HG03135 (cell line): ENCODE measurements around the gene STARD10.

Experiments used
- ATAC-seq: cut with Tn5 transposase; IDR thresholded peaks from one replicate; pipeline ENCODE4 v1.9.1; 2021; ENCODE audit warnings: mild to moderate bottlenecking, moderate library complexity; ENCODE audit not compliant: unreplicated experiment

STARD10 gene

DNA sequence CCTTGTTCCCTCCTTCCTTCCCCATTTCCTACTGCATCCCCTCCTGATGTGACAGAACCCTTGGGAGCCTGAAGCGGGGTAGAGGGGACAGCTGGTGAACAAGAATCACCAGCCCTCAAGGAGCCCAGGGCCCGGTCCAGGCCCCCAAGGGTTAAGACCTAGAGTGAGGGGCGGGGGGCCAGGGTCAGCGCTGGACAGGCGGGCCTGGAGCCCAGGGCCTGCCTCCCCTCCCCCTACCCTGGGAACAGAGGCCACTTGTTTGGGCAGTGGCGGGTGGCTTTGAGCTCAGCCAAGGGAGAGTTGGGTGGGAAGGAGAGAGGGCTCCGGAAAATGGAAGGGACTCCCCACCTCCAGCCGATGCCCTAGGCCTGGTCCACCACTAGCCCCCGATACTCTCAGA lies 43.8 kb downstream of the STARD10 start:
- no peak for ATAC-seq

DNA sequence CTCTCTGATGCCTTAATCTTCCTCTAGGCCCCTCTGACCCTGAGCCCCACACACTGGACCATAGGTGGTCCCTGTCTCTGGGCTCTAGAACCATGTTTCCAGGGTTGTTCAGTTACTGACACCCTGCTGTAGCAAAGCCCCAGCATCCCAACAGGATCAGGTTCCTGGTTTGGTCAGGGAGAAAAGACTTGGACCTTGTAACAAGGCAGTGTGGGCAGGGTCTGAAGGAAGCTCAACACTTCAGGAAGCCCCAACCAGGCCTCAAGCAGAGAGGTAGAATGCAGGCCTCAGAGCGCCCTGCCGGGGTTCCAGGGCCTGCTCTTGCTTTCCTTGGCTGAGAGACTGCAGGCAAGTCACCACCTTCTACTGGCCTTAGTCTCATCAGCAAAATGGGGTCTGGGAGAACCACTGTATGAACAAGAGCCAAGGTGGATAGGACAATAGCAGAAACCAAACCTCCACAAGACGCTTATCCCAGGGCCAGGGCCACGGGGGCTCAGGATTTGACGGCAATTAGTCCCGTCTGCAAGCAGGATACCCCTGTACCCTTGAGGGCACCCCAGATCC lies 46.5 kb downstream of the STARD10 start:
- no peak for ATAC-seq

DNA sequence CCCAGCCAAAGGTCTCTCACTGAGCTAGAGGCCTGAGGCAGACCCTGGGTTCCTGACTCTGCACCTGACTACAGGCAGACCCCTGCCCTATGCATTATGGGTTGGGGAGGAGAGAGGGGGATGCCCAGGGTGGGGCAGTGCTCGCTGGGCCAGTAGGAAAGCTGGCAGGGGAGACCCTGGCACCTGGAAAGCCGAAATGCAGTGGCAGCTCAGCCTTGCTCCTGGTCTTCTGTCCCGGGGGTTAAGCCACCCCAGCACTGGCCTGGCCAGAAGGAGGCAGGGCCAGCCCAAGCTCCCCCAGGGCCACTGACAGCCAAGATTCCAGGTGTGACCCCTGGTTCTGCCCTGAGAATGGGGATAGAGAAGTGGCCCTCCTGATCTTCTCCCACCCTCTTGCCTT lies 47.0 kb downstream of the STARD10 start:
- no peak for ATAC-seq

DNA sequence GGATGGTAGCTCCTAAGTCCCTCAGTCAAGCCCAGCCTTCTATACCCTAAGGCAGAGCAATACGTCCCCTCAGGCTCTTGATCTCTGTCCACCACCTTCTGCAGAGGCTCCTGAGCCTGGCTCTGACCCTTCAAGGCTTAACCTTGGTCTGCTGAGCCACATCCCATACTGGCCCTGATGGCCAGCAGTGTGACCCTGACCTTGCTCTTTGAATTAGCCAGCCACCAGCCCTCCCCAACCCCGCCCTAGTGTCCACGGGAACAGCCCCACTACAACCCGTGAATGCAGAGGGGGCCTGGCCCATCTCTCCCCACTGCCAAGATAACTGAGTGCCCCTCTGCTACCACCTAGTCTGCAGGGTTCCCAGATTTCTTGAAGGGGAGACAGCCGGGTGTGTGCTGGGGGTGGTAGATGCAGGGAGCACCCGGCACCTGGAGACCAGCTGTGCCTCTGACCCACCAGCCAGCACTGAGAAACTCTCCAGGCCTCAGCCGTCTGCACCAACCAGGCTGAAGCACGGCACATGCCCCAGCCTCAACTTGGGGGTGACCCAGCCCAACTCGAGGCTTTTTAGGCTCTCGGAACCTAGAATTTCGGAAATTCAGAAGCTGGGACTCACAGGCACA lies 47.8 kb downstream of the STARD10 start:
- no peak for ATAC-seq

DNA sequence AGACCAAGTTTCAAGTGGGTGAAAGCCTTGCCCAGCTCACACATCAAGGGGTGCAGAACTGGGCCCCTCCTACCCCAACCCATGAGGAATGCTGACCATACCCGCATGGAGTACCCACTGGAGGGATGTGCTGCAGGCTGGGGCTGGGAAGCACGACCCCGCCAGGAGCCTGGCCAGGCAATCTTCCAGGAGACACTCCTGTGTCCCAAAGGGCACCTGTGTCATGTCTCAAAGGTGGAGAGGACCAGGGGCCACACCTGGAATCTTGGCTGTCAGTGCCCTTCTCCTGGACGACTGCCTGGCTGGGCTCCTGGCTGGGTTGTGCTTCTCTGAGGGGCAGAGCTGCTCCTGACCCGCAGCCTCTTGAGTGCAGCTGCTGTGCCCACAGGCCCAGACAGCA lies 48.3 kb downstream of the STARD10 start:
- ATAC-seq = no peak

DNA sequence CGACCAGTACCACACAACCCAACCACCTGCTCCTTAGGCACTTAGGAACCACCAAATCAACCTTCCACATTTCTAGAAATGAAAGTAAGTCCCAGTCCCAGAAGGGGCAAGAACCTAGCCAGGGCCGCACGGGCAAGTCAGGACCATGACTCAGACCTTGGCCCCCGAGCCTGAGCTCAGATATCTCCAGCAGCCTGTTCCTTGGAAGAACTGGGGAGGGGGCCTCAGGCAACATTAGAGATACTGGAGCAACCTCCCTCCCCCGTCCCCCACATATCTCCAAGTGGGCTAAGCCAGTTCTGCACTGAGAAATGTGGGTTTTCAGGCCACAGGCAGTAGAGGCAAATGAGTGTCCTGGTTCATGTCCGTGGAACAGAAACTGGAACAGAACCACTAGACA lies 49.4 kb downstream of the STARD10 start:
- ATAC-seq = no peak

DNA sequence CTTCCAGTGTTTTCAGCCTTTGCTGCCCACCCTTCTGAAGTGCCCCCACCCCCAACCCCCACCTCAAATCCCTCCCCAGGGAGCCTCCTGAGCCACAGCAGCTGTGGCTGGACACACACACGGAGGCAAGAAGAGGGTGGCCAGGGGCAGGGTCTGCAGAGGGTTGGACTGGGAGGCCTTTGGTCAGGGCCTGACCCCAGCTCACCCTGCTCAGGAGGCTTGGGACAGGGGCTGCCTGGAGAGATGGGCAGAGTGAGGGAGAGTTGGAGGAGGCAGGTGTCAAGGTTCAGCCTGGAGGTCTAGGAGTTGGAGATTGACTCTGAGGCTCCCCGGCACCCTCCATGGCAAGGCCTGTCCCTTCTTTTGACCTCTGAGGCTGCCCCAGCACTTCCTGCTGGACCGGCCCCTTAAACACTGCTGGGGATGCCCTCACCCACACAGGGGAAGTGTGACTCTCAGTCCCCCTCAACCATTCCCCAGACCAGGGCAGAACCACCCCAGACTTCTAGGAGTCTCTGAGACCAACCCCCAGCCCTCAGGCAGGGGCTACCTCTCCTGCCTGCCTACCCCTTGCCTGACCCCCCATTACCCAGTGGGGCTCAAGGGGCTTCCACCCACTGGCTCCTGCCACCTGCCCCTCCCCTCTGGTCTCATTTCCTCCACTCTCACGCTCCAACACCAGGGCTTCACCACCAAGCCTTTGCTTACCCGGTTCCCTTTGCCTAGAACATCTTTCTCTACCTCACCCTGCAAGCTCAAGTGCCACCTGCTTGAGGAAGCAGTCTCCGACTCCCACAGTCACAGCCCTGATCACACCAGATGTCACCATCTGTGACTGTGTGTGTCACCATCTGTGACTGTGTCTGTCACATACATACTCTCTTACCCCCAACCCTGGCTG lies 50.3 kb downstream of the STARD10 start:
- peak; percentile 42 for ATAC-seq

DNA sequence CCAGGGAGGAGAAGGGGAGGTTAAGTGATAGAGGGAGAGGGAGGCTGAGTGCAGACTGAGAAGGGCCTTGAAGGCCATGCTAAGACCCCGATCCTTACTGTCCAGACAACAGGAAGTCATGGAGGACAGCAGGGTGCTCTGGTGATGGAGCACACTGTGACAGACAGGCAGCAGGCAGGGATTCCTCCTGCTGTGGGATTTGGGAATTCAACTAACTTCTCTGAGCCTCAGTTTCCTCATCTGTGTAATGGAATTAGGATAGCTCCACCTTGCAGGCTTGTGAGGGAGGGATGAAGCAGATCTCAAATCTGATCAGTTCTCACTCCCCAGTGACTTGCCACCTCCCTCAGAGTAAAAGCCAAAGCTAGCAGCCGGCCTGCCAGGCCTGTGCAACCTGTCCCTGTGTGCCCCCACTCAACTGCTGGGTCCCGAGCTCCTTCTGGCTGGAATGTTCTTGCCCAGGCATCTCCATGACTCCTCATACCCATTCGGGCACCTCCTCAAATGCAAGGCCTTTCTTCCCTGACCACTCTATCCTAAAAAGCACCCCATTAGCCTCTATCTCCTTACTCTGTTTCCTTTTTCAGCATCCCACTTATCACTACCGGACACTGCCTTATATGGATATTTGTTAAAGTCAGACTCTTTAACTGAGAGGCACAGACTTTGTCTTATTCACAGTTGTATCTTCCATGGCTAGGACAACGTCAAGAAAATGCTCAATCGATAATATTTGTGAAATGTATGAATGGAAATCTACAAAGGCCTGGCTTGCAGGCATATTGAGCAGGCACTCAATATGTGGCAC lies 51.1 kb downstream of the STARD10 start:
- ATAC-seq = no peak

DNA sequence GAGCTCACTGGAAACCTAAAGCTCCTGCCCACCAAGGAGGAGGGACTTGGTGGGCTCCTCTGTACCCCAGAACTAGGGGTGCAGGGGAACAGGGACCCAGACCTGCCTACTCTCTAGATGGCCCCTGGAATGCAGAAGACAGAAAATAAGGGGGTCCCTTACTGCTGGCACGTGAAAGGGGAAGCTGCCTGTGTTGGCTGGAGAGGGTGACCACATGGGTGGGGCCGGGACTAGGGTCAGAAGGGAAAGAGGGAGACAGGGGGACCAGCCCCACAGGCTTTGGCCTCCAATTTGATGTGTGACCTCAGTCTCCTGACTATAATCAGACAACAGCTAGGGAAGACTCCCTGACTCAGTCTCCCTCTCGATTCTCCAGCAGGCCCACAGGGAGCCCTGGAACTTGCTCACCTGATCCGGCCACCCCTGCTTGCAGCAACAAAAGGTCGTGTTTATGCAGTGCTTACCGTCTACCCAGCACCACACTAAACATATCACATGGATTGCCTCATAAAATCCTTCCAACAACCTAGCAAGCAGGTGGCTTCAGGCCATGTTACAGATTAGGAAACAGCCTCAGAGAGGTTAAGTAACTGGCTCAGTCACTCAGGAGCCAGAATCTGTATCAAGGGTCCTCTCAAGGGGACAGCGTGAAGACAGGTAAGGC lies 51.9 kb downstream of the STARD10 start:
- ATAC-seq = no peak

DNA sequence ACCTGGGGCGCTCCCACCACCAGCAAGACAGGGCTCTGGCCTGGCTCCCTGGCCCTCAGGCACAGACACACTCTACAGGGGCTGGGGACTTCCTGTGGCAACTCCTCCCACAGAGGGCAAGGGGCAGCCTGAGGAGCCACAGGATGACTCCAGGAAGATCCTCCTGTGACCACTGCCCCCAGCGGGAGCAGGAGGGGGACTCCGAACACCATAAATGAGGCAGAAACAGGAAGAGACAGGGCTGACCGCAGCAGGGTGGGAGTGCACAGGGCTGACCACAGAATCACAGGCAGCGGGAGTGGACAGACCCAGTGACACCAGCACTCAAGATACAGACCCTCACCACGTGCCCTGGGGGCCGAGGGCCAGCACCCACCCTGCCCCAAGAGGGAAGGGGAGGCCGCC lies 52.4 kb downstream of the STARD10 start:
- ATAC-seq = no peak

DNA sequence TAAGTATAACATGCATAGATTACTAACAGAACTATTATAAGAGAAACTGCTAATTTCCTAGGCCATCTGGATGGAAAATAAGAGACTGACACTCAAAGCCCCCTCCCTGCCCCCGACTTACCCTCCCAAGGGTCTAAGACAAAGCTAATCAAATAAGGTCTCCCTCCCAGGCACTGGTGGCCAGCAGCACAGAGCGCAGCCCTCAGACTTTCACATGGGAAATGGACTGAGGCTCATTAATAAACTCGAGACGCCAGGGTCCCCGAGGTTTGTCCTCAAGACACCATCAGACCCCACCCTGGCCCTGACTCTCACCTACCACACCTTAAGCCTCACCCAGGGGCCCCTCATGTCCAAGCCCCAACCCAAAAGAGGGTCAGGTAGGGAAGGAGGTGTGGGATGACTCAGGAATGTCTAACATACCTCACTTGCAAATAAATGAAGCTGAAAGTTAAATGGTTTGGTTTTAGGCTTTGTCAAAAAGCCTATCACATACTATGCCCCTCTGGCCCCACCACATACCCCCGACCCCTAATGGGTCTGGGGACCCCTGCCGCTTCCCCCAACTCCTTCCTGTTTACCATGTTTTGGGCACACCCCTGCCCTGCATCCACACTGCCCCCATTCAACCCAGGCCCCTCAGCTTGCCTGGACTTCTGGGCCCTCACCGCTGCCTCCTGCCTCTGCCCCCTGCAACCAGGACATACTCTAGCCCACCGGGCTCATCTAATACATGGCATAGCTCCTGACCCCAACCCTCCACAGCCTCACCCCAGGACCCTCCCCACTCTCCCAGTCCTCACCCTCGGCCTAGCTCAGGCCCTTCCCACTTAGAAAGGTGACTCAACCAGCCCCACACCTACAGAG lies 53.1 kb downstream of the STARD10 start:
- no peak for ATAC-seq

DNA sequence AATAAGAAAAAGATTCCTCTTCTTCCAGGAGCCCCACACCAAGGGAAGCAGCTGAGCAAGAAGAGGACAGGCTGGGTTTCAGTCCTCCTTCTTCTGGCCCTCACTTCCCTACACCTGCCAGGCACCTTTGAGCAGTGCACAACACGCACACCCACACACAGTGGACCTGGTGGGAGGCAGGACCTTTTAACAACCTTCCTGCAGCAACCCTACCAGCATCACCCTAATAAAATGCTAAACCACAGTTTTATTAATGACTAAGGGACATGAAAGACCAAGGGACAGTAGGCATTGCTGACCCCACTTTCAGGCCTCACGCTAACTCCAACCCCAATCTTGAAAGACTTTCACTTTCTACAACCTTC lies 53.8 kb downstream of the STARD10 start:
- no peak for ATAC-seq

DNA sequence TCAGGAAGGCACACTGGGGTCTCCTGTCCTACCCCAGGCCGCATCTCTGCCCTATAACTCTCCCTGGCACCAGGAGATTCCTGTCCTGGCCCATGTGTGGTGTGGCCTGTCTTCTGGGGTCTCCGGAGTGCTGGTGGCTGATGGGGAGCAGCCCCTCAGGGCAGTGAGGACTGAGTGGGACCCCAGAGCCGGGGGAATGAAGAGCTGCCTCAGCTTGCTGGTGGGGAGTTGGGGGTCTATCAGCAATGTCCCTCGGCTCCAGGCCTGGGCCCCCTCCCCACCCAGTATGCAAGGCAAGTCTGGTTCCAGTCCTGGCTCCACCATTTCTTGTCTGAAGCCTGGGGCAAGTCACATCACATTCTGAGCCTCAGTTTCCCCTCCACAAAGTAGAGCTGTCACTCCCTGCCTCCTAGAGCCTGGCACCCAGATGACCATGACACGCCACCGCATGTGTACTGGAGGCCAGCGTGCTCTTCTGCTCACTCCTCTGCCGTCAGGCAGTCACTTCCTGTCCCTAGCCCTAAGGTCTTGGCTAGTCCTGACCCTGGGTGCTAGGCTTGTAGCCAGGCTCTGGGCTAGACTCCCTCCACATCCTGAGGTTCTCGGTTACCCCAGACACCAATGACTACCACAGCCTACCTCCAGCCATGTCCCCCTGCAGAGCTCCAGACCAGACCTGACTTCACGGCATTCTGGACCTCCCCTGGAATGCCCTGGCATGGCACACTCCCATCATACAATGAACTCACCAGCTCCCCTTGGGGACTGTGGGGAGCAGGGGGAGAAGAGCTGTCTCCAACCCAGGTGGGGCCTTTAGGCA lies 54.4 kb downstream of the STARD10 start:
- no peak for ATAC-seq

DNA sequence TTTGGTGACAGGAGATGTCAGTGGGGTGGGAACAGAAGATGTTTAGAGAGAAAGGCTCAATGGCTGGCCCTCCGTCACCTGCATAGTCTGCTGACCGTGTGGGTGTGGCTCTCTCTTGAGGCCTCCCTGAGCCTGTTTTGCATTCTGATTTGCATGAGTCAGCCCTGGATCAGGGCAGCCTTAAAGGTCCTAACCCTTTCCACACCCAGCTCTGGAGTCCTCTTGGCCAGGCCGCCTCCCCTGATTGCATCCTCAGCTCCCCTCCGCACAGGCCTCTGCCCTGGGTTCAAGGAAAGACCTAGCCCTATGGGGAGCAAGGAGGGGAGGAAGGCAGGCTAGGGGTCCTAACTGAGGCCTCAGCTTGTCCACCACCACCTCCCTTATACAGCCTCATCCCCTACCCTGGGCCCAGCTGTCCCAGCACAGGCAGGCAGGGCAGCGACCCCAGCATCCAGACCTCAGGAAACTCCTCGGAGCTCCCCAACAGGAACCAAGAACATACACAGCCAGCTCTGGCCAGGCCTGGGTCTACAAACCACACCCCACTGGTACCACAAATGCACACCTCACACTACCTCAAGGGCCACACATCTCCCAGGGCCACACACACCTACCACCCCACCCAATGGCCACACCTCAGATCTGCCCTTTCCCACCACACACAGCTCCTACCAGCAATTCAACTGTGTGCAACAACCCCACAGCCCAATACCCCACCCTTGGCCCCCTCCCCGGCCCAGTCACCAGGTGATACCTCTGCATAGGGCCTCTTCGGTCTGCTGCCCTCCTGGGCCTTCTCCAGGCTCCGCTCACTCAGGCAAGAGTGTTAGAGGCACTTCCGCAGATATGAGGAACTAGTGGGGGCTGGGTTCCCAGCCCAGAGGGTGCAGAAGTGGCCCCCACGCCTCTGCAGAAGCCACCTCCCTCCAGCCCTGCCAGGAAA lies 55.4 kb downstream of the STARD10 start:
- ATAC-seq = no peak

DNA sequence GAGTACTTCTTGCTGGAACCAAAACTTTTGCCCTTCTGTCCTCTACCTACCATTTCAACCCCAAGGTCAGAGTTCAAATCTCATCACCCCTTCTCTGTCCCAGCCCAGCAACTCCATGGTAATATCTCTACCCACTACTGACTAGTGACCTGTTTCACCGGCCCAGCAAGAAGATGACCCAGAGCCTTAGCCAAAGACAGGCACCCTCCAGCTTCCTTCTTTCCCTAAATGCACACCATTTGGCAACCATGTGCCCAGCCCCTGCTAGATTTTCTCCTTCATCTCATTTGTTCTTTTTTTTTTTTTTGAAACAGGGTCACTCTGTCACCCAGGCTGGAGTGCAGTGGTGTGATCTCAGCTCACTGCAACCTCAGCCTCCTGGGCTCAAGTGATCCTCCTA lies 56.5 kb downstream of the STARD10 start:
- ATAC-seq = no peak

DNA sequence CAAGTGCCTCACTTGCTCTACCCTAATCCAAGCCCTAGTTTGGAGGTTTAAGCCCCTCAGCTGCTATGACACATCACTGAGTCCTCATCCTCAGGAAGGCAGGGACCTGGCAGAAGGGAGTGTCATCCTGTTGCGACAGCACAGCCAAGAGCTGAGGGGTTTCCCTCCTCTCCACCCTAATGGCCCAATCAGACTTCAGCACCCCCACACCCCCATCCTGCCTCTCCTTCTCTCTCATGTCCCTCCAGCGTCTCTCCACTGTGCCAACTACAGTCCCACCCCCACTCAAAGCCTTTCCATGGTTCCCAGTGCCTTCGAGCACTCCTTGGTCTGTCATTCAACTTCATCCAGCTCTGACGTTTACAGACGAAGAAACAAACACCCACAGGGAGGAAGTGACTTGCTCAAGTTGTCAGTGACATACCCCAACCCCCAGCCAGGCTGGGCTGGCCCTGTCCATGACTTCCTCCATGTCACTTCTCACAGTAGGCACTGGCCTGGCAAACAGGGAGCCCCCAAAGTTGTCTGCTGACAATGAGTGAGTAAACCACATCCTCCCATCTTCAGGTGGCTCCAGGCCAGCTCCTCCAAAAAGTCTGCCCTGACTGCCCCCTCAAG lies 57.3 kb downstream of the STARD10 start:
- ATAC-seq = no peak

DNA sequence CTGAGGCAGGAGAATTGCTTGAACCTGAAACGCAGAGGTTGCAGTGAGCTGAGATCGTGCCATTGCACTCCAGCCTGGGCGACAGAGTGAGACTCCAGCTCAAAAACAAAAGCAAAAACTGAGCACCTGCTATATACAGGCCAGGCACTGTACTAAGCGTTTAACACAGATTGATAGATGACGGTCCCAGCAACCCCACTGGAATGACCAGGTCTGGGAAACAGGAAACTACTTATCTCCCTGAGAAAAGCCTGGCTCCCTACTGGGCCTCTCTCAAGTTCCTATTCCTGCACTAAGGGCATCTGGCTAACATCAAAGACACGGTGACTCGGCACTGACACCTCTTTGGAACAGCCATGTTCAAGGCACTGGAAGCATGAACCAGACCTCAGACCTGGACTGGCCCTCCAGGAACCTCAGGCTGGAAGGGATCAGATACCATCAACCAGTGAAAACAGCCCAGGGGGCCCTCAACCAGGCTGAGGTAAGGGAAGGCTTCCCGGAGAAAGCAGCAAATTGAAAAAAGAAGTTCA lies 58.3 kb downstream of the STARD10 start:
- no peak for ATAC-seq
